ACC112 (cell line): ENCODE results near the gene SPATA20.

Experiments used
- H2AFZ ChIP-seq: fragments of 200-600 bp; sonication (generic); one replicate; pipeline ENCODE4 v1.6.0; 2017; ENCODE audit warnings: antibody characterized with exemption, low read length; ENCODE audit not compliant: unreplicated experiment
- H3K27ac ChIP-seq: fragments of 200-600 bp; sonication (generic); 2 replicates; pipeline ENCODE4 v1.5.1; 2014; ENCODE audit warnings: low read depth, mild to moderate bottlenecking, antibody characterized with exemption, low read length, moderate library complexity
- H3K27me3 ChIP-seq: fragments of 200-600 bp; sonication (generic); 2 replicates; pipeline ENCODE4 v1.6.1; 2014; ENCODE audit warnings: mild to moderate bottlenecking, antibody characterized with exemption, low read length, moderate library complexity, mixed read lengths; ENCODE audit not compliant: insufficient read depth
- H3K36me3 ChIP-seq: fragments of 200-600 bp; sonication (generic); 2 replicates; pipeline ENCODE4 v1.6.1; 2016; ENCODE audit warnings: mild to moderate bottlenecking, antibody characterized with exemption, low read length, moderate library complexity, mixed read lengths; ENCODE audit not compliant: insufficient read depth
- H3K4me1 ChIP-seq: fragments of 200-600 bp; sonication (generic); one replicate; pipeline ENCODE4 v1.6.1; 2016; ENCODE audit warnings: low read length, mixed read lengths; ENCODE audit not compliant: insufficient read depth, unreplicated experiment, control insufficient read depth
- H3K4me3 ChIP-seq: fragments of 200-600 bp; sonication (generic); 2 replicates; pipeline ENCODE4 v1.5.1; 2014; ENCODE audit warnings: mild to moderate bottlenecking, low read depth, low read length
- H3K79me2 ChIP-seq: fragments of 200-600 bp; sonication (generic); one replicate; pipeline ENCODE4 v1.6.0; 2016; ENCODE audit warnings: low read length; ENCODE audit not compliant: control insufficient read depth, unreplicated experiment, insufficient read depth

SPATA20 gene

GRCh38 chr17:50540560-50541401 lies 6.2 kb upstream of the SPATA20 start:
- H3K27me3 ChIP-seq = no peaks in the 10 kb centered on the region
- H3K4me3 ChIP-seq = peak overlapping the region; percentile 80; the same call in 1 of the 2 replicates
- peaks cover 15% of the 10 kb centered on the region for H3K4me1 ChIP-seq

DNA sequence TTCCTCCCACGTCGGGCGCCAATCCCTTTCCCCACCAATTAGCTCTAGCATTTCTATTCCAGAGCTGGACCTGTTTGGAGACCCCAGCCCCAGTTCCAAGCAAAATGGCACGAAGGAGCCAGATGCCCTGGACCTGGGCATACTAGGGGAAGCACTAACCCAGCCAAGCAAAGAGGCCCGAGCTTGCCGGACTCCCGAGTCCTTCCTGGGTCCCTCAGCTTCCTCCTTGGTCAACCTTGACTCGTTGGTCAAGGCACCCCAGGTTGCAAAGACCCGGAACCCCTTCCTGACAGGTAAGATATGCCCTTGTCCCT lies 5.6 kb upstream of the SPATA20 start:
- peak overlapping the region; percentile 53 for H2AFZ ChIP-seq
- no peaks in the 10 kb centered on the region for H3K36me3 ChIP-seq
- H3K79me2 ChIP-seq = no peaks in the 10 kb centered on the region
- H3K4me1 ChIP-seq = peaks cover 15% of the 10 kb centered on the region
- no peaks in the 10 kb centered on the region for H3K27me3 ChIP-seq
- H3K4me3 ChIP-seq = peak overlapping the region; percentile 80
- no peak overlapping the region for H3K27ac ChIP-seq

More at GRCh38 chr17:50540560-50541401, 6.2 kb upstream of the SPATA20 start:
- H3K36me3 ChIP-seq = no peaks in the 10 kb centered on the region
- no peak overlapping the region for H3K27ac ChIP-seq
- H3K79me2 ChIP-seq = no peaks in the 10 kb centered on the region
- no peak overlapping the region for H2AFZ ChIP-seq

DNA sequence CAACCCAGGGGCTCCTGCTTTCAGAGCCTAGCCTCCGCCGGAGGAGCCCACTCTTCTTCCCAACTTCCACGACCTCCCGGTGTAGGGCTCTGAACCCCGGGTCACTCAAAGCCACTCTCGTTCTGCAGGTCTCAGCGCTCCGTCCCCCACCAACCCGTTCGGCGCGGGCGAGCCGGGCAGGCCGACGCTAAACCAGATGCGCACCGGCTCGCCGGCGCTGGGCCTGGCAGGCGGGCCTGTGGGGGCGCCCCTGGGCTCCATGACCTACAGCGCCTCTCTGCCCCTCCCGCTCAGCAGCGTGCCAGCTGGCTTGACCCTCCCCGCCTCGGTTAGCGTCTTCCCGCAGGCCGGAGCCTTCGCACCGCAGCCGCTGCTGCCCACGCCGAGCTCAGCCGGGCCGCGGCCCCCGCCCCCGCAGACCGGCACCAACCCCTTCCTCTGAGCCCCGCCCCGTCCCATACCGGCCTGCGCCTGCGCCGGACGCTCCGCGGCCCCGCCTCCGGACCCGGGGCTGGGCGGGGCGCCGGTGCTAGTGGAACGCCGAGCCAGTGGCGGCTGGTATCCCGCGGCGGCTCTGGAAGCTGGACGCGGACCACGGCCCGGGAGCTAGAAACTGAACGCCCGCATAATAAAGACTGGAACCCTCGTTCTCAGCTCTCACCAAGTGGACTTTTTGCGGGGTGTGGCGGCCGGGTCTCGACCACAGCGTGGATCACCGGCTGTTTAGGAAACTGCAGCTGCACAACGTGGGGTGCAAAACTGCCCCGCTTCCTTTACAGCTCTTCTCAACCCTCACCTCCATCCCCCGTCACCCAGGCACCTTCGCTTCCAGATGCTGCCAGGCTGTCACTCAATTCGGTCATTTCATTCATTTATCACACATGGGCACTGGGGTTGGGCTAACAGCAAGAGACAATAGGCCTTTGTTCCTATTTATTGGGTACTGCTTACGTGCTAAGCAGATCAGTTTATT lies 5.0 kb upstream of the SPATA20 start:
- Histone ChIP-seq H3K36me3 (no peaks in the 10 kb centered on the region), H2AFZ (peak overlapping the region; percentile 86), H3K79me2 (no peaks in the 10 kb centered on the region), H3K4me1 (peaks cover 15% of the 10 kb centered on the region), H3K27me3 (no peaks in the 10 kb centered on the region), H3K27ac (no peak overlapping the region), H3K4me3 (peak overlapping the region; percentile 80)

- Histone ChIP-seq H3K27ac (no peak overlapping the region), H3K4me1 (peaks cover 23% of the 10 kb centered on the region), H2AFZ (peak overlapping the region; percentile 86)
Measured at GRCh38 chr17:50542795-50543774, 3.9 kb upstream of the SPATA20 start.

GRCh38 chr17:50544516-50544915 lies 2.5 kb upstream of the SPATA20 start:
- no peaks in the 10 kb centered on the region for H3K27me3 ChIP-seq
- H3K36me3 ChIP-seq = no peaks in the 10 kb centered on the region
- H2AFZ ChIP-seq = no peak overlapping the region
- no peak overlapping the region for H3K4me3 ChIP-seq
- peaks cover 10% of the 10 kb centered on the region for H3K79me2 ChIP-seq
- H3K4me1 ChIP-seq = peaks cover 23% of the 10 kb centered on the region
- no peak overlapping the region for H3K27ac ChIP-seq

More at GRCh38 chr17:50542795-50543774, 3.9 kb upstream of the SPATA20 start:
- Histone ChIP-seq H3K27me3 (no peaks in the 10 kb centered on the region), H3K4me3 (peak overlapping the region; percentile 80), H3K36me3 (no peaks in the 10 kb centered on the region), H3K79me2 (peaks cover 8% of the 10 kb centered on the region)

DNA sequence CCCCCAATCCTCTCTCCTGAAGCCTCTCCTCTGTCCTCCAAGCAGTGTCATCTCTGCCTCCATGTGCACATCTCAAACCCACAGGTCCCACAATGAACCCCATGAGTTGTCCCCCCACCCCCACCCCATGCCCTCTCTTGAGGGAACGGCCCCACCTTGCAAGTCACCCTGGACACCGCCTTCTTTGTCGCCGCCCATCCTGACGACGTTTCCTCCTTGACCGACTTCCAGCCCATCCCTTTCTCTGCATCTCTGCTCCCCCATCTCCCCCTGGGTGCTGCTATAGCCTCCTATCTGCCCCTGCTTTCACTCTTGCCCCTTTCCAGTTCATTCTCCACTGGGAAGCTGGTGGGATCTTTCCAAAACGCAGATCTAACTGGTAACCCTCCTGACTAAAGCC lies 1.7 kb upstream of the SPATA20 start:
- Histone ChIP-seq H3K4me1 (peaks cover 23% of the 10 kb centered on the region), H2AFZ (no peak overlapping the region), H3K27me3 (no peaks in the 10 kb centered on the region), H3K36me3 (no peaks in the 10 kb centered on the region), H3K79me2 (peaks cover 10% of the 10 kb centered on the region), H3K4me3 (no peak overlapping the region), H3K27ac (no peak overlapping the region)

GRCh38 chr17:50546701-50547034 lies 306 bp upstream of the SPATA20 start:
- Histone ChIP-seq H3K79me2 (peaks cover 10% of the 10 kb centered on the region), H3K27me3 (no peaks in the 10 kb centered on the region), H2AFZ (no peak overlapping the region), H3K4me1 (peaks cover 18% of the 10 kb centered on the region), H3K36me3 (no peaks in the 10 kb centered on the region), H3K27ac (no peak overlapping the region), H3K4me3 (peak overlapping the region; percentile 81)

- Histone ChIP-seq H3K27ac (no peak overlapping the region), H2AFZ (peak overlapping the region; percentile 32), H3K79me2 (peaks cover 10% of the 10 kb centered on the region), H3K27me3 (no peaks in the 10 kb centered on the region), H3K4me1 (peaks cover 13% of the 10 kb centered on the region), H3K36me3 (no peaks in the 10 kb centered on the region), H3K4me3 (peak overlapping the region; percentile 81)
Measured at GRCh38 chr17:50547736-50548083, 736 bp downstream of the SPATA20 start.

DNA sequence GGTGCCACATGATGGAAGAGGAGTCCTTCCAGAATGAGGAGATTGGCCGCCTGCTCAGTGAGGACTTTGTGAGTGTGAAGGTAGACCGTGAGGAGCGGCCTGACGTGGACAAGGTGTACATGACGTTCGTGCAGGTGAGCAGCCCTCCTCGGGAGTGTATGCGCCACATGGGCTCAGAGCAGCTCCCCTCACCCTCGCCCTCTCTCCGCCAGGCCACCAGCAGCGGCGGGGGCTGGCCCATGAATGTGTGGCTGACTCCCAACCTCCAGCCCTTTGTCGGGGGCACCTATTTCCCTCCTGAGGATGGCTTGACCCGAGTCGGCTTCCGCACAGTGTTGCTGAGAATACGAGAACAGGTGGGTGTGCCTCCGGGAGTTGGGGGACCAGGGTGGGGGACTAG lies 1.9 kb downstream of the SPATA20 start:
- H3K4me3 ChIP-seq = no peak overlapping the region
- peaks cover 8% of the 10 kb centered on the region for H3K4me1 ChIP-seq
- no peak overlapping the region for H3K27ac ChIP-seq
- H3K36me3 ChIP-seq = no peaks in the 10 kb centered on the region
- H2AFZ ChIP-seq = no peak overlapping the region
- H3K27me3 ChIP-seq = no peaks in the 10 kb centered on the region
- peaks cover 10% of the 10 kb centered on the region for H3K79me2 ChIP-seq
